B cell (primary cell): ENCODE measurements around the gene PPT2. TPM values are rescaled to one million over a fixed set of nuclear protein-coding genes. Genes with fewer than 3 reads are reported as not detected.

ENCODE experiments used
- ATAC-seq: fragments of 200-7000 bp; cut with Tn5 transposase; one replicate; pipeline ENCODE4 v1.10.0; 2021; ENCODE audit warnings: low read depth, mild to moderate bottlenecking, moderate number of reproducible peaks, moderate library complexity
- CTCF ChIA-PET: fragments of 350-600 bp; sonication (Branson Sonifier 250); formaldehyde crosslinking; loops from one replicate; lab custom pipeline; 2021; ENCODE audit warnings: antibody characterized with exemption, inconsistent platforms; lab: Charles Lee
- POLR2A ChIA-PET: fragments of 350-600 bp; sonication (Branson Sonifier 250); formaldehyde crosslinking; loops from one replicate; lab custom pipeline; 2021; ENCODE audit warnings: antibody characterized with exemption; lab: Charles Lee
- DNase-seq: peaks from one replicate; pipeline ENCODE4 v3.0.0; 2013
- H2AFZ ChIP-seq: 2 replicates; pipeline ENCODE4 v1.6.1; 2012; ENCODE audit warnings: mild to moderate bottlenecking, low read depth, low read length; ENCODE audit not compliant: insufficient read depth, poor library complexity, severe bottlenecking
- H3K27ac ChIP-seq, 2 donors: 1 replicate in 1 of 2; 2 replicates in 1 of 2; pipeline ENCODE4 v1.5.1; 2012 to 2013; ENCODE audit warnings: low read length in 2 of 2, mild to moderate bottlenecking in 2 of 2, moderate library complexity in 1 of 2
- H3K27me3 ChIP-seq, 4 experiments: fragments of 200-600 bp in 1 of 4; sonication (generic) in 1 of 4; replicated peaks in 1 of 4; 1 replicate in 2 of 4; 2 replicates in 2 of 4; pipeline versions ENCODE4 v1.6.1 to v1.7.0; 2013 to 2016; ENCODE audit warnings: low read length in 3 of 4, mild to moderate bottlenecking in 2 of 4, mixed read lengths in 1 of 4, moderate library complexity in 1 of 4; ENCODE audit not compliant: insufficient read depth in 4 of 4, control insufficient read depth in 3 of 4; ENCODE audit errors: control extremely low read depth in 1 of 4
- H3K36me3 ChIP-seq, 2 experiments: replicated peaks in 1 of 2; 1 replicate in 1 of 2; 2 replicates in 1 of 2; pipeline versions ENCODE4 v1.6.1 to v1.7.1; 2013; ENCODE audit warnings: low read length in 1 of 2; ENCODE audit not compliant: insufficient read depth in 2 of 2, control insufficient read depth in 1 of 2; ENCODE audit errors: control extremely low read depth in 1 of 2, extremely low read depth in 1 of 2
- H3K4me1 ChIP-seq, 2 donors: fragments of 200-600 bp in 1 of 2; sonication (generic) in 1 of 2; 1 replicate in 1 of 2; 2 replicates in 1 of 2; pipeline versions ENCODE4 v1.5.1 to v1.6.1; 2013 to 2017; ENCODE audit warnings: low read length in 2 of 2; ENCODE audit not compliant: control insufficient read depth in 2 of 2, insufficient read depth in 2 of 2
- H3K4me2 ChIP-seq: replicated peaks from 2 replicates; pipeline ENCODE3; 2012; ENCODE audit warnings: mild to moderate bottlenecking, low read depth, low read length; ENCODE audit not compliant: poor library complexity, severe bottlenecking
- H3K4me3 ChIP-seq, 5 experiments: fragments of 200-600 bp in 1 of 5; sonication (generic) in 1 of 5; 1 replicate in 3 of 5; 2 replicates in 2 of 5; pipeline versions ENCODE4 v1.5.1 to v1.7.0; 2011 to 2016; ENCODE audit warnings: low read length in 4 of 5, mild to moderate bottlenecking in 4 of 5, low read depth in 2 of 5, control low read depth in 1 of 5, moderate library complexity in 1 of 5; ENCODE audit not compliant: insufficient read depth in 1 of 5; ENCODE audit errors: control extremely low read depth in 1 of 5, extremely low read depth in 1 of 5
- H3K79me2 ChIP-seq: fragments of 200-600 bp; sonication (generic); one replicate; pipeline ENCODE4 v1.6.0; 2016; ENCODE audit warnings: low read length; ENCODE audit not compliant: control insufficient read depth, insufficient read depth
- H3K9ac ChIP-seq: fragments of 200-600 bp; sonication (generic); 2 replicates; pipeline ENCODE4 v1.6.1; 2017; ENCODE audit warnings: mild to moderate bottlenecking, low read length, moderate library complexity
- H3K9me3 ChIP-seq, 3 donors: one replicate each; pipeline versions ENCODE4 v1.6.1 to v1.7.1; 2013; ENCODE audit warnings: low read length in 2 of 3; ENCODE audit not compliant: control insufficient read depth in 2 of 3, insufficient read depth in 1 of 3; ENCODE audit errors: control extremely low read depth in 1 of 3
- H4K20me1 ChIP-seq: 2 replicates; pipeline ENCODE4 v1.6.0; 2012; ENCODE audit warnings: mild to moderate bottlenecking, low read length; ENCODE audit not compliant: insufficient read depth, control insufficient read depth, poor library complexity, severe bottlenecking
- H3K27ac Mint-ChIP-seq: one replicate; pipeline ENCODE4 v1.8.0; 2021; ENCODE audit warnings: mixed read lengths
- H3K27me3 Mint-ChIP-seq: one replicate; pipeline ENCODE4 v1.8.0; 2021; ENCODE audit warnings: mixed read lengths
- H3K4me1 Mint-ChIP-seq: one replicate; pipeline ENCODE4 v1.8.0; 2021; ENCODE audit warnings: mixed read lengths
- H3K4me3 Mint-ChIP-seq: one replicate; pipeline ENCODE4 v1.8.0; 2021; ENCODE audit warnings: mixed read lengths
- H3K9me3 Mint-ChIP-seq: one replicate; pipeline ENCODE4 v1.8.0; 2022; ENCODE audit warnings: mixed read lengths; ENCODE audit not compliant: insufficient read depth
- EZH2 ChIP-seq: IDR thresholded peaks from 2 replicates; pipeline ENCODE4 v1.6.1; 2012; ENCODE audit warnings: borderline replicate concordance, low read depth, mild to moderate bottlenecking, moderate library complexity, low read length; ENCODE audit not compliant: insufficient read depth, poor library complexity, severe bottlenecking
- WGBS: methylation state at CpG from one replicate; pipeline ENCODE4 v1.1.5; 2013; ENCODE audit warnings: missing lambda C conversion rate; ENCODE audit not compliant: insufficient coverage; 5-methylcytosine and 5-hydroxymethylcytosine counted together
- intact Hi-C: fragments of 100-400 bp; cut with micrococcal nuclease; formaldehyde crosslinking; loops from one replicate; pipeline ENCODE4 v1.10.0; 2022
- polyA plus RNA-seq: library from polyadenylated mRNA; depleted of rRNA; stranded (reverse); fragments of >200 nt; gene quantifications from 2 replicates; pipeline ENCODE4 v1.2.3, GENCODE V29; 2012
- total RNA-seq, 2 donors: library from RNA; stranded (reverse); fragments of 120-200 nt in 1 of 2; gene quantifications; 1 replicate in 1 of 2; 2 replicates in 1 of 2; pipeline versions ENCODE4 v1.2.3 to v1.2.4, GENCODE V29; 2013 to 2022
- TF ChIP-seq, protein P1 (sequence below): fragments of 200-600 bp; IDR thresholded peaks from one replicate; pipeline ENCODE4 v1.8.0; 2022; ENCODE audit warnings: antibody characterized with exemption, mild to moderate bottlenecking

PPT2 gene
- total and polyA plus RNA-seq, 2 donors (not counting 1 experiment from before 2014, with no cell fraction given): 1.2 to 4.2 TPM

- H3K4me1 Mint-ChIP-seq: peaks cover 71% of the 10 kb centered on the region
- intact Hi-C loops: loop anchor here (1.0 to 5.0 kb wide), 7 partner anchors 14 to 1396 kb away; partner anchors contain the start of genes CSNK2B, HSD17B8, LY6G5B and NELFE
- 63% methylated on average over 4 of the region's 5 CpGs for WGBS
Measured at GRCh38 chr6:32176476-32177182, 22.7 kb downstream of the PPT2 start.

More at GRCh38 chr6:32176476-32177182, 22.7 kb downstream of the PPT2 start:
- Histone ChIP-seq H3K9me3 (no peaks in the 10 kb centered on the region), H4K20me1 (no peaks in the 10 kb centered on the region), H3K27me3 (no peaks in the 10 kb centered on the region), H3K4me1 (peaks cover 34 to 50% of the 10 kb centered on the region in 2 donors), H3K27ac (peak overlapping the region; percentile 97 to 98), H3K79me2 (peaks cover 25% of the 10 kb centered on the region), H3K9ac (peak overlapping the region; percentile 81), H3K4me3 (peak overlapping the region; percentile 75 to 87 (median 82)), H3K4me2 (peak overlapping the region; percentile 93), H2AFZ (peak overlapping the region; percentile 86), H3K36me3 (peaks cover 0 to 15% of the 10 kb centered on the region in 2 experiments)
- TF ChIP-seq, protein P1, sequence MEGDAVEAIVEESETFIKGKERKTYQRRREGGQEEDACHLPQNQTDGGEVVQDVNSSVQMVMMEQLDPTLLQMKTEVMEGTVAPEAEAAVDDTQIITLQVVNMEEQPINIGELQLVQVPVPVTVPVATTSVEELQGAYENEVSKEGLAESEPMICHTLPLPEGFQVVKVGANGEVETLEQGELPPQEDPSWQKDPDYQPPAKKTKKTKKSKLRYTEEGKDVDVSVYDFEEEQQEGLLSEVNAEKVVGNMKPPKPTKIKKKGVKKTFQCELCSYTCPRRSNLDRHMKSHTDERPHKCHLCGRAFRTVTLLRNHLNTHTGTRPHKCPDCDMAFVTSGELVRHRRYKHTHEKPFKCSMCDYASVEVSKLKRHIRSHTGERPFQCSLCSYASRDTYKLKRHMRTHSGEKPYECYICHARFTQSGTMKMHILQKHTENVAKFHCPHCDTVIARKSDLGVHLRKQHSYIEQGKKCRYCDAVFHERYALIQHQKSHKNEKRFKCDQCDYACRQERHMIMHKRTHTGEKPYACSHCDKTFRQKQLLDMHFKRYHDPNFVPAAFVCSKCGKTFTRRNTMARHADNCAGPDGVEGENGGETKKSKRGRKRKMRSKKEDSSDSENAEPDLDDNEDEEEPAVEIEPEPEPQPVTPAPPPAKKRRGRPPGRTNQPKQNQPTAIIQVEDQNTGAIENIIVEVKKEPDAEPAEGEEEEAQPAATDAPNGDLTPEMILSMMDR: no peak
- TF ChIP-seq EZH2: no peak
- Mint-ChIP-seq H3K27me3 (no peaks in the 10 kb centered on the region), H3K9me3 (no peaks in the 10 kb centered on the region), H3K4me3 (peak overlapping the region; percentile 97), H3K27ac (peak overlapping the region; percentile 99)
- no peak for DNase-seq
- POLR2A ChIA-PET: interaction anchor here (1.0 to 3.0 kb wide), 6 partner anchors 14 to 795 kb away, joined by 3 to 25 read pairs (median 9); partner anchors contain the start of genes FKBPL, GPSM3 and PBX2
- no peak for ATAC-seq
- CTCF ChIA-PET: interaction anchor here (1.0 to 1.4 kb wide), 5 partner anchors 19 to 58 kb away, joined by 3 to 6 read pairs (median 6); no protein-coding TSS in a partner anchor
